AG09309 (cell line): ENCODE measurements around the gene DPP6.
"Not testable (repeated sequence)": the region's sequence is repeated elsewhere in the genome, so short reads cannot be mapped to it uniquely, and the experiment has no call there.

Experiments
- DNase-seq: peaks from one replicate; pipeline ENCODE4 v3.0.0-alpha.2; 2010; ENCODE audit warnings: low read depth
- H3K4me3 ChIP-seq: 2 replicates; pipeline ENCODE4 v1.5.1; 2011; ENCODE audit warnings: mild to moderate bottlenecking, low read depth, low read length, moderate library complexity; ENCODE audit not compliant: control insufficient read depth
- CTCF ChIP-seq: IDR thresholded peaks from 2 replicates; pipeline ENCODE4 v1.5.1; 2011; ENCODE audit warnings: mild to moderate bottlenecking, low read depth, low read length, inconsistent platforms; ENCODE audit not compliant: insufficient read depth, control insufficient read depth; ENCODE audit errors: missing control alignments

The DPP6 gene

GRCh38 chr7:154134698-154135097 lies 82.5 kb downstream of the DPP6 start:
- H3K4me3 ChIP-seq, DNase-seq: not testable (repeated sequence)

GRCh38 chr7:154135646-154136045 lies 83.4 kb downstream of the DPP6 start:
- H3K4me3 ChIP-seq, DNase-seq: not testable (repeated sequence)

- DNase-seq, H3K4me3 ChIP-seq: not testable (repeated sequence)
Observed at GRCh38 chr7:154145922-154146706, 93.9 kb downstream of the DPP6 start.

- not testable (repeated sequence) for H3K4me3 ChIP-seq, DNase-seq
Observed at GRCh38 chr7:154146707-154147038, 94.5 kb downstream of the DPP6 start.

- not testable (repeated sequence) for H3K4me3 ChIP-seq
Observed at GRCh38 chr7:154148791-154149516, 96.8 kb downstream of the DPP6 start.

GRCh38 chr7:154150656-154151055 lies 98.5 kb downstream of the DPP6 start:
- not testable (repeated sequence) for H3K4me3 ChIP-seq

More at GRCh38 chr7:154148791-154149516, 96.8 kb downstream of the DPP6 start:
- DNase-seq: not testable (repeated sequence)

GRCh38 chr7:154151306-154151705 lies 99.1 kb downstream of the DPP6 start:
- not testable (repeated sequence) for H3K4me3 ChIP-seq, DNase-seq

More at GRCh38 chr7:154150656-154151055, 98.5 kb downstream of the DPP6 start:
- DNase-seq: not testable (repeated sequence)

GRCh38 chr7:154155928-154156327 lies 103.7 kb downstream of the DPP6 start:
- not testable (repeated sequence) for H3K4me3 ChIP-seq, DNase-seq

GRCh38 chr7:154162921-154163320 lies 110.7 kb downstream of the DPP6 start:
- H3K4me3 ChIP-seq, DNase-seq: not testable (repeated sequence)

GRCh38 chr7:154163642-154164041 lies 111.4 kb downstream of the DPP6 start:
- not testable (repeated sequence) for H3K4me3 ChIP-seq, DNase-seq

- no peak for TF ChIP-seq CTCF
- no peak for DNase-seq
- H3K4me3 ChIP-seq: no peak overlapping the region
Observed at GRCh38 chr7:154167051-154167450, 114.9 kb downstream of the DPP6 start.

- no peak overlapping the region for H3K4me3 ChIP-seq
- no peak for DNase-seq
- TF ChIP-seq CTCF: no peak
Observed at GRCh38 chr7:154167807-154168206, 115.6 kb downstream of the DPP6 start.
